GM13976 (cell line): Measurements from ENCODE around the gene SEMA6A.

Experiments
- DNase-seq: peaks from one replicate; pipeline ENCODE4 v3.0.0; 2012; ENCODE audit warnings: low spot score
- in situ Hi-C: fragments of 300-500 bp; cut with MboI; formaldehyde crosslinking; loops from one replicate; pipeline ENCODE4 v1.12.0; 2022; ENCODE audit warnings: low sequenced_read_pairs, mixed read lengths, inconsistent platforms; ENCODE audit not compliant: unreplicated experiment
- TF ChIP-seq, protein P1 (sequence below): IDR thresholded peaks from 2 replicates; pipeline ENCODE4 v1.5.1; 2012; ENCODE audit warnings: borderline replicate concordance, mild to moderate bottlenecking; ENCODE audit not compliant: insufficient read depth; ENCODE audit errors: extremely low read depth, missing control alignments, control extremely low read depth

SEMA6A gene

GRCh38 chr5:116448870-116449427 lies 125.7 kb downstream of the SEMA6A start:
- in situ Hi-C loops, result no loop called here
- DNase-seq, result no peak
- TF ChIP-seq, protein P1, sequence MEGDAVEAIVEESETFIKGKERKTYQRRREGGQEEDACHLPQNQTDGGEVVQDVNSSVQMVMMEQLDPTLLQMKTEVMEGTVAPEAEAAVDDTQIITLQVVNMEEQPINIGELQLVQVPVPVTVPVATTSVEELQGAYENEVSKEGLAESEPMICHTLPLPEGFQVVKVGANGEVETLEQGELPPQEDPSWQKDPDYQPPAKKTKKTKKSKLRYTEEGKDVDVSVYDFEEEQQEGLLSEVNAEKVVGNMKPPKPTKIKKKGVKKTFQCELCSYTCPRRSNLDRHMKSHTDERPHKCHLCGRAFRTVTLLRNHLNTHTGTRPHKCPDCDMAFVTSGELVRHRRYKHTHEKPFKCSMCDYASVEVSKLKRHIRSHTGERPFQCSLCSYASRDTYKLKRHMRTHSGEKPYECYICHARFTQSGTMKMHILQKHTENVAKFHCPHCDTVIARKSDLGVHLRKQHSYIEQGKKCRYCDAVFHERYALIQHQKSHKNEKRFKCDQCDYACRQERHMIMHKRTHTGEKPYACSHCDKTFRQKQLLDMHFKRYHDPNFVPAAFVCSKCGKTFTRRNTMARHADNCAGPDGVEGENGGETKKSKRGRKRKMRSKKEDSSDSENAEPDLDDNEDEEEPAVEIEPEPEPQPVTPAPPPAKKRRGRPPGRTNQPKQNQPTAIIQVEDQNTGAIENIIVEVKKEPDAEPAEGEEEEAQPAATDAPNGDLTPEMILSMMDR, result no peak

GRCh38 chr5:116448450-116448849 lies 126.2 kb downstream of the SEMA6A start:
- no peak for DNase-seq
- in situ Hi-C loops, result no loop called here
- TF ChIP-seq, protein P1, result no peak

GRCh38 chr5:116446356-116447005 lies 128.1 kb downstream of the SEMA6A start:
- in situ Hi-C loops, result no loop called here
- TF ChIP-seq, protein P1, result no peak
- no peak for DNase-seq

- TF ChIP-seq, protein P1, result no peak
- no peak for DNase-seq
- in situ Hi-C loops, result no loop called here
These were observed 129.3 kb downstream of the SEMA6A start for GRCh38 chr5:116445311-116445710.

GRCh38 chr5:116444373-116445295 lies 130.0 kb downstream of the SEMA6A start:
- in situ Hi-C loops, result no loop called here
- TF ChIP-seq, protein P1, result no peak
- DNase-seq, result no peak

DNA sequence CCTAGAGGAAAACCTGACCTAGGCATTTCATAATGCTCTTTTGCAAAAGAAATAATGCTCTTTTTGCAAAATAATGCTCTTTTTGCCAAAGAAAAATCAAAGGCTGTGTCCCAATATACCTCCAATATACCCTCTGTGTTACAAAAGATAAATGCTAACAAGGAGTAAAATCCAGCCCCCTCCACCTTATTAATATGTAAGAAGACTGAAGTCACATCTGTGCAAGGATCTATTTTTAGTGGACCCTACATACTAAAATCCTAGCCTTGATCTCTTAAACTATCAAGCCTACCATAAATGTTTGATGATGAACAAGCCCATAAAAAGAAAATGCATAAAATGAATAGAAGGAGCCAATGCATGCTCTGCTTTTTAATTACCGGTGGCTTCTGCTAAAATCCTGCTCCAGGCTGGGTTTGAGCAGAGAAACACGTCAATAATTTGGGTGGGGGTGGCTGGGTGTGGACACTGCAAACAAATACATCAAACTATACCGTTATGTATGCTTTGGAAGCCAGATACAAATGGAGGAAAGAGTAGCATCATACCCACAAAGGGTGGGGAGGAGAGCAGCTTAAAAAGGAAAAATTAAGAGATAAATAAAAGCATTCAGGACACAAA lies 131.6 kb downstream of the SEMA6A start:
- TF ChIP-seq, protein P1, result no peak
- no peak for DNase-seq
- in situ Hi-C loops, result no loop called here
